Measurements from ENCODE around the gene WDR5B. TPM values are rescaled to one million over a fixed set of nuclear protein-coding genes. Genes with fewer than 3 reads are reported as not detected.
A peak's percentile ranks its signal among the peaks of the same experiment; 100 is the strongest.

The WDR5B gene
- total and polyA plus RNA-seq, 4 donors, result 2.8 to 7.5 (median 4.9) TPM

DNA sequence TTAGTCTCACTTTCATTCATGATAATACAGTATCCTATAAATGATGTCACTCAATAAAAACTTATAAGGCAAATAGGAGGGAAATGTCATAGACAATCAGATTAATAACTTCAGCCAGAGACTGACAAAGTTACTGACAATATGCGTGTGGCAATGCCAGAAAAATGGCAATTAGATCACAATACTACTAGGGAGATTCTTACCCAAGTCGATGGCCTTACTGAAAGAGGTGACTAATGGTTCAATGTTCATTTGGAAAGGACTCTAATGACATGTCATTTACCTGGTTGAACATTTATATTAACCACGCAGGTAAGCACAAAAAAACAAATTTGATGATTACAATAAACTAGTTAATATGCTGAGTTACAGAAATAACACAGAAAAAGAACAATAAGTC is 45.9 kb upstream of the WDR5B start:
- no peak for TF ChIP-seq CTCF (IDR thresholded peaks at IDR 0.05; ENCODE audit: control extremely low read depth, extremely low read depth)
- Histone ChIP-seq H3K27me3 (ENCODE audit: control insufficient read depth in 3 of 3, insufficient read depth in 3 of 3, low read length in 2 of 3) (no peaks in the 10 kb centered on the region), H3K9me3 (ENCODE audit: control insufficient read depth in 4 of 4, insufficient read depth in 3 of 4, low read length in 3 of 4) (no peaks in the 10 kb centered on the region), H3K4me1 (ENCODE audit: control insufficient read depth in 5 of 5, insufficient read depth in 5 of 5, low read length in 5 of 5) (no peaks in the 10 kb centered on the region), H3K9ac (ENCODE audit: insufficient read depth in 1 of 2, low read length in 2 of 2) (no peak overlapping the region), H3K27ac (ENCODE audit: low read depth in 1 of 2, low read length in 1 of 2) (no peak overlapping the region), H3K4me3 (no peak overlapping the region), H3K36me3 (ENCODE audit: control insufficient read depth in 4 of 4, insufficient read depth in 4 of 4, low read length in 4 of 4) (peaks cover 2 to 22% (median 16%) of the 10 kb centered on the region in 4 donors)
- DNase-seq (no peak), ATAC-seq (ENCODE audit: insufficient read depth, low FRiP score) (no peak)
- 87 to 89% methylated on average over 3 of the region's 3 CpGs for WGBS, 2 donors

DNA sequence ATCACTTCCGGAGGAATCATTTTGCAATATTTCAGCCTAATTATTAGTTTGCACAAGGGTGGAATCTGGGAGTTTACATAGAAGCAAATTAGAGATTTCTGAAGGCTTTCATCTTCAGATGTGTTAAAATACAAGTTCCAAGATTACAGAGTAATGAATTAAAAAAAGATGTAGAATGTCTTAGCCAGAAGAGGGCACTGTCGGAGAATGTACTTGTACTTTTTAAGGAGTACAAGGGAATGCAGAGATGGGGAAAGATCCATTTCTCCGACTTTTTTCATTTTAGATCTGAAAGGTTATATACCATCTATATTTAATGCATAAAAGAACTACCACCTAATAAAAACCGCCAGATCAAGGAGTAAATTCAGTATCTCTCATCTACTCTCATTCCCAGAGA is 43.1 kb upstream of the WDR5B start:
- no peak for ATAC-seq (ENCODE audit: insufficient read depth, low FRiP score)
- WGBS, 2 donors, result 56 to 60% methylated on average over 4 of the region's 4 CpGs

GRCh38 chr3:122457706-122458105 is 41.8 kb upstream of the WDR5B start:
- peaks cover 7 to 33% (median 20%) of the 10 kb centered on the region in 4 donors for H3K36me3 ChIP-seq (ENCODE audit: control insufficient read depth in 4 of 4, insufficient read depth in 4 of 4, low read length in 4 of 4)
- ATAC-seq (ENCODE audit: insufficient read depth, low FRiP score) (no peak), DNase-seq (no peak)
- WGBS, 2 donors, result 96 to 98% methylated on average over 2 of the region's 2 CpGs
- H3K27me3 ChIP-seq (ENCODE audit: control insufficient read depth in 3 of 3, insufficient read depth in 3 of 3, low read length in 2 of 3), result no peaks in the 10 kb centered on the region
- H3K27ac ChIP-seq (ENCODE audit: low read depth in 1 of 2, low read length in 1 of 2), result no peak overlapping the region
- TF ChIP-seq CTCF (IDR thresholded peaks at IDR 0.05; ENCODE audit: control extremely low read depth, extremely low read depth), result no peak
- no peak overlapping the region for H3K4me3 ChIP-seq
- no peaks in the 10 kb centered on the region for H3K4me1 ChIP-seq (ENCODE audit: control insufficient read depth in 5 of 5, insufficient read depth in 5 of 5, low read length in 5 of 5)
- no peak overlapping the region for H3K9ac ChIP-seq (ENCODE audit: insufficient read depth in 1 of 2, low read length in 2 of 2)
- no peaks in the 10 kb centered on the region for H3K9me3 ChIP-seq (ENCODE audit: control insufficient read depth in 4 of 4, insufficient read depth in 3 of 4, low read length in 3 of 4)

More for the DNA sequence above, 43.1 kb upstream of the WDR5B start:
- Histone ChIP-seq H3K36me3 (ENCODE audit: control insufficient read depth in 4 of 4, insufficient read depth in 4 of 4, low read length in 4 of 4) (peaks cover 2 to 24% (median 17%) of the 10 kb centered on the region in 4 donors), H3K9ac (ENCODE audit: insufficient read depth in 1 of 2, low read length in 2 of 2) (no peak overlapping the region), H3K27me3 (ENCODE audit: control insufficient read depth in 3 of 3, insufficient read depth in 3 of 3, low read length in 2 of 3) (no peaks in the 10 kb centered on the region), H3K9me3 (ENCODE audit: control insufficient read depth in 4 of 4, insufficient read depth in 3 of 4, low read length in 3 of 4) (no peaks in the 10 kb centered on the region), H3K4me1 (ENCODE audit: control insufficient read depth in 5 of 5, insufficient read depth in 5 of 5, low read length in 5 of 5) (no peaks in the 10 kb centered on the region), H3K27ac (ENCODE audit: low read depth in 1 of 2, low read length in 1 of 2) (no peak overlapping the region), H3K4me3 (no peak overlapping the region)
- peak in 2 of 3 donors; percentile 64 to 68 for DNase-seq
- TF ChIP-seq CTCF (IDR thresholded peaks at IDR 0.05; ENCODE audit: control extremely low read depth, extremely low read depth), result no peak

DNA sequence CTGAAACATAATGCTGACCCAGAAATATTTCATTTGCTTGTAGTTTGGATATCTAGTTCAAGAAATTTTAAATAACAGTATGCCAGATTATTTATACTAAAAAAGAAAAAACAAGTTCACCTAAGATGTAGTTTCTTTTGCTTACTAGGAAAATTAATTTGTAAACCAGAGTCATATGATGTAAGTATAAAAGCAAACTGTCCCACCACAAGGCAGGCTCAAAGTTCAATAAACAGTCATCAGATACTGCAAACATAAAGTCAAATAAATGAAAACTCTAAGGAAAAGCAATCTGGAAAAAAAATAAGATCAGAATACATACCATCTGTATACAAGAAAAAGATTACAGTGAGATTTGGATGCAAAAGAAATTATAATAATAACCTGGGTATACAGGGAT is 40.2 kb upstream of the WDR5B start:
- Histone ChIP-seq H3K27ac (ENCODE audit: low read depth in 1 of 2, low read length in 1 of 2) (no peak overlapping the region), H3K9me3 (ENCODE audit: control insufficient read depth in 4 of 4, insufficient read depth in 3 of 4, low read length in 3 of 4) (no peaks in the 10 kb centered on the region), H3K4me3 (no peak overlapping the region), H3K36me3 (ENCODE audit: control insufficient read depth in 4 of 4, insufficient read depth in 4 of 4, low read length in 4 of 4) (peaks cover 13 to 35% (median 21%) of the 10 kb centered on the region in 4 donors), H3K27me3 (ENCODE audit: control insufficient read depth in 3 of 3, insufficient read depth in 3 of 3, low read length in 2 of 3) (no peaks in the 10 kb centered on the region), H3K9ac (ENCODE audit: insufficient read depth in 1 of 2, low read length in 2 of 2) (no peak overlapping the region), H3K4me1 (ENCODE audit: control insufficient read depth in 5 of 5, insufficient read depth in 5 of 5, low read length in 5 of 5) (no peaks in the 10 kb centered on the region)
- DNase-seq (no peak), ATAC-seq (ENCODE audit: insufficient read depth, low FRiP score) (no peak)
- no peak for TF ChIP-seq CTCF (IDR thresholded peaks at IDR 0.05; ENCODE audit: control extremely low read depth, extremely low read depth)

Measured in lung (tissue), 12 donors.